Right lobe of liver (tissue), 6 donors: ENCODE measurements around the gene MDFI. TPM values are rescaled to one million over a fixed set of nuclear protein-coding genes. Genes with fewer than 3 reads are reported as not detected.

Experiments
- ATAC-seq, 4 donors: fragments of 200-7000 bp; cut with Tn5 transposase; one replicate each; pipeline ENCODE4 v1.9.1; 2020; ENCODE audit warnings: mild to moderate bottlenecking in 4 of 4, moderate library complexity in 4 of 4
- DNase-seq, 3 donors: peaks; one replicate each; pipeline ENCODE4 v3.0.0-alpha.2; 2020
- H3K27ac ChIP-seq, 3 donors: fragments of 200-600 bp; one replicate each; pipeline ENCODE4 v1.8.0; 2022
- H3K27me3 ChIP-seq, 2 donors: fragments of 200-600 bp; one replicate each; pipeline ENCODE4 v1.8.0; 2022
- H3K36me3 ChIP-seq, 4 donors: fragments of 200-600 bp; sonication (generic) in 1 of 4; one replicate each; pipeline versions ENCODE4 v1.5.1 to v1.8.0; 2017 to 2022; ENCODE audit warnings: control low read depth in 1 of 4
- H3K4me1 ChIP-seq, 4 donors: fragments of 200-600 bp; sonication (generic) in 1 of 4; one replicate each; pipeline versions ENCODE4 v1.5.1 to v1.8.0; 2017 to 2022; ENCODE audit warnings: control low read depth in 1 of 4
- H3K4me3 ChIP-seq, 3 donors: fragments of 200-600 bp; one replicate each; pipeline ENCODE4 v1.8.0; 2022
- H3K9me3 ChIP-seq, 4 donors: fragments of 200-600 bp; sonication (generic) in 1 of 4; one replicate each; pipeline versions ENCODE4 v1.5.1 to v1.8.0; 2017 to 2022; ENCODE audit warnings: control low read depth in 1 of 4
- POLR2A ChIP-seq: fragments of 450-650 bp; IDR thresholded peaks from one replicate; pipeline ENCODE4 v1.6.1; 2017; ENCODE audit warnings: antibody characterized with exemption, mild to moderate bottlenecking
- WGBS: methylation state at CpG from one replicate; pipeline ENCODE4 v1.1.6; 2018; ENCODE audit warnings: low coverage, low lambda C conversion rate; ENCODE audit not compliant: insufficient coverage; ENCODE audit errors: missing lambda C conversion rate; 5-methylcytosine and 5-hydroxymethylcytosine counted together
- intact Hi-C, 2 donors: fragments of 100-400 bp; cut with DNase I; formaldehyde crosslinking; loops; one replicate each; pipeline versions ENCODE4 v1.11.2 to v1.14.1; 2022
- total RNA-seq, 6 experiments: library from RNA; depleted of rRNA in 2 of 6; stranded (reverse); fragments of >200 nt in 2 of 6; fragmentation: NEBNext Ultra II Directional in 3 of 6; extraction: Animal tissue kit (Norgen Biotek cat#: 25700) in 3 of 6; gene quantifications; one replicate each; pipeline versions ENCODE4 v1.1.0 to v1.2.4, GENCODE V29; 2016 to 2023
- TF ChIP-seq, protein P1 (sequence below), 4 donors: fragments of 200-600 bp in 3 of 4; fragments of 450-650 bp in 1 of 4; IDR thresholded peaks; one replicate each; pipeline versions ENCODE4 v1.5.1 to v1.8.0; 2016 to 2022; ENCODE audit warnings: antibody characterized with exemption in 4 of 4, mild to moderate bottlenecking in 2 of 4
- donor health status: DM: no; HTN: yes; CAD: no.
- donor health status: DM: no; HTN: no; CAD: no.
- donor health status: DM: no; HTN: no; CAD: no.
- donor health status: DM: no; HTN: yes; CAD: no.
- donor health status: DM: no; HTN: yes; CAD: no.

MDFI gene
- total RNA-seq, 6 experiments from 2014 or later: 0.29 to 2.4 (median 1.1) TPM; not detected in 3

DNA sequence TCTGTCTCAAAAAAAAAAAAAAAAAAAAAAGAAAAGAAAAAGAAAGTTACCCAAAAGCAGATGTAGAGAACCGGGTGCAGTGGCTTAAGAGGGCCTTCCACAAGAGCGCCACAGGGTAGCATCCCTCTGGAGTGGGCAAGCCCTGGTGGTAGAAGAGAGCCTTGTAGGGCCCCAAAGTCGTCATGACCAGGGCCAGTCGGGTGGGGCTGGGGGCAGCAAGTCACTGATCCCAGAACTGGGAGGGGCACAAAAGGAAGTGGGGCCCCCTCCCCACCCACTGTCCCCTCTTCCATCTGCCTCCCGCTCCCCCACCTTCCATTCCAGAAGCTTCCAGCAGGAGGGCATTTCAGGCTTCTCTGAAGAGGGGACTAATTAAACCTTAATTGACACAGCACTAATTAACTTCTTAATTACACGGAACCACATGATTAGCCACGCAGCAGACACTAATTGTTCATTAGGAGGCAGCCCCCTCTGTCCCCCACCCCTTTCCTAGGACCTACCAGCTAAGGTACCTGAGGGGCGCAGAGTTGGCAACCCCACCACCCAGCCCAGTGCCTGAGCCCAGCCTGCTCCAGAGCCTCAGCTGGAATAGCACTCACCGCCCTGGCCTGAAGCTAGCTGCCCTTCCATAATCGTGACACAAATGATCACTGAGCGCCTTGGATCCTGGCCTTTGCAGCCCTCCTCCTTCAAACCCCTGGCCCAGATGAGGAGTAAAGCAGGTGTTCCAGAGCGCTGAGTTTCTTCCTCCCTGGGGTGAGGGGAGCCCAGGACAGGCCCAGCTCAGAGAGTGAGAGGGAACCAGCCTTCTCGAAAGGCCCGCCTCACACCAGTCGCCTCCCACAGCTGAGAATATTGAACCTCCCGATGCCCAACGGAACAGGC is 34.8 kb downstream of the MDFI start:
- no peaks in the 10 kb centered on the region for H3K27me3 ChIP-seq
- H3K4me3 ChIP-seq: no peak overlapping the region
- intact Hi-C loops: loop anchor here in 1 of 2 donors (10.0 kb wide), 1 partner anchor 298 kb away; no protein-coding TSS in a partner anchor
- ATAC-seq: no peak
- TF ChIP-seq POLR2A: no peak
- TF ChIP-seq, protein P1, sequence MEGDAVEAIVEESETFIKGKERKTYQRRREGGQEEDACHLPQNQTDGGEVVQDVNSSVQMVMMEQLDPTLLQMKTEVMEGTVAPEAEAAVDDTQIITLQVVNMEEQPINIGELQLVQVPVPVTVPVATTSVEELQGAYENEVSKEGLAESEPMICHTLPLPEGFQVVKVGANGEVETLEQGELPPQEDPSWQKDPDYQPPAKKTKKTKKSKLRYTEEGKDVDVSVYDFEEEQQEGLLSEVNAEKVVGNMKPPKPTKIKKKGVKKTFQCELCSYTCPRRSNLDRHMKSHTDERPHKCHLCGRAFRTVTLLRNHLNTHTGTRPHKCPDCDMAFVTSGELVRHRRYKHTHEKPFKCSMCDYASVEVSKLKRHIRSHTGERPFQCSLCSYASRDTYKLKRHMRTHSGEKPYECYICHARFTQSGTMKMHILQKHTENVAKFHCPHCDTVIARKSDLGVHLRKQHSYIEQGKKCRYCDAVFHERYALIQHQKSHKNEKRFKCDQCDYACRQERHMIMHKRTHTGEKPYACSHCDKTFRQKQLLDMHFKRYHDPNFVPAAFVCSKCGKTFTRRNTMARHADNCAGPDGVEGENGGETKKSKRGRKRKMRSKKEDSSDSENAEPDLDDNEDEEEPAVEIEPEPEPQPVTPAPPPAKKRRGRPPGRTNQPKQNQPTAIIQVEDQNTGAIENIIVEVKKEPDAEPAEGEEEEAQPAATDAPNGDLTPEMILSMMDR (IDR thresholded peaks at IDR 0.05): no peak
- H3K27ac ChIP-seq: no peak overlapping the region
- no peak for DNase-seq
- no peaks in the 10 kb centered on the region for H3K36me3 ChIP-seq
- H3K9me3 ChIP-seq: no peaks in the 10 kb centered on the region
- no peaks in the 10 kb centered on the region for H3K4me1 ChIP-seq
- 77% methylated on average over 10 of the region's 17 CpGs for WGBS

GRCh38 chr6:41673704-41674000 is 35.4 kb downstream of the MDFI start:
- Histone ChIP-seq H3K4me3 (no peak overlapping the region), H3K9me3 (no peaks in the 10 kb centered on the region), H3K27ac (no peak overlapping the region), H3K27me3 (no peaks in the 10 kb centered on the region), H3K36me3 (no peaks in the 10 kb centered on the region), H3K4me1 (no peaks in the 10 kb centered on the region)
- no peak for TF ChIP-seq POLR2A
- TF ChIP-seq, protein P1 (IDR thresholded peaks at IDR 0.05): no peak
- ATAC-seq (no peak), DNase-seq (no peak)
- 63% methylated on average over 2 of the region's 5 CpGs for WGBS
- intact Hi-C loops: loop anchor here in 1 of 2 donors (10.0 kb wide), 1 partner anchor 299 kb away; no protein-coding TSS in a partner anchor

DNA sequence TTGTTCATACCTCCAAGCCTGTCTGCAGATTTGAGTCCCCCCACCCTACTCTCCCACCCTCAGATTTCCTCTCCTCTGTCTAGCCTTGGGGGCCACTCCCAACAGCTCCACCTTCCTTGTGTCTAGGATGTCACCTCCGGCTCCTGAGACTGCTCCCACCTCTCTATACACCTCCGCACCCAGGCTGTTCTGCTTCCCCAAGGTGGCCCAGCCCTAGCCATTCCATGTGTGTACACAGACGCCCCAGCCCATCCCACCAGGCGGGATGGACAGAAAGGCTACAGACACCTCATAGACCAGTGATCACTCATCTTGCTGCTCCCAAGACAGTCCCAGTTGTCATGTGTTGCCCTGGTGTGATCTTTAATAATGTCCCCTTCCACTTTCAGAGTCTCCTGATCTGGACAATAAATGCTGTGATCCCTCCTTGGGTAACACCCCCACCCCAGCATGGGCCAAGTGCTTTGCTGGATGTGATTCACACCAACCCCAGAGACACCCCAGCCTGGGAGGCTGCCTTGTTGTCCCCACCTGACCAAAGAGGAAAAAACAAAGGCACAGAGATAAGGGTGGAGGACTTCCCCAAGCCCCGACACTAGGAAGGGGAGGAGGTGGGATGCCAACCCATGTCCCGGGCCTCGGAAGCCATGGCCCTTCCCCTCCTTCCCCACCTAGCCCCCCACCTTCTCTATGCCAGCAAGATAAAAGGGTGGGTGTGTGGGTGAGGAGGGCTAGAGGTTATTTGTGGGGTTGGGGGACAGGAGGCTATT is 36.1 kb downstream of the MDFI start:
- Histone ChIP-seq H3K36me3 (no peaks in the 10 kb centered on the region), H3K27me3 (no peaks in the 10 kb centered on the region), H3K4me3 (no peak overlapping the region), H3K4me1 (no peaks in the 10 kb centered on the region), H3K9me3 (no peaks in the 10 kb centered on the region), H3K27ac (no peak overlapping the region)
- TF ChIP-seq, protein P1 (IDR thresholded peaks at IDR 0.05): no peak
- TF ChIP-seq POLR2A: no peak
- no peak for ATAC-seq
- 67% methylated on average over 5 of the region's 7 CpGs for WGBS
- peak in 1 of 3 donors; percentile 3 for DNase-seq
- intact Hi-C loops: loop anchor here in 1 of 2 donors (10.0 kb wide), 1 partner anchor 300 kb away; no protein-coding TSS in a partner anchor

GRCh38 chr6:41675176-41675775 is 37.0 kb downstream of the MDFI start:
- WGBS: 93% methylated on average over 3 of the region's 6 CpGs
- Histone ChIP-seq H3K4me3 (no peak overlapping the region), H3K9me3 (no peaks in the 10 kb centered on the region), H3K27ac (no peak overlapping the region), H3K4me1 (no peaks in the 10 kb centered on the region), H3K36me3 (no peaks in the 10 kb centered on the region), H3K27me3 (no peaks in the 10 kb centered on the region)
- intact Hi-C loops: loop anchor here (5.0 to 10.0 kb wide), 2 partner anchors 73 to 300 kb away; no protein-coding TSS in a partner anchor
- ATAC-seq: no peak
- DNase-seq: peak in 1 of 3 donors; percentile 7
- no peak for TF ChIP-seq POLR2A
- TF ChIP-seq, protein P1 (IDR thresholded peaks at IDR 0.05): no peak
